GM23338 (cell line): ENCODE results near the gene OLA1. TPM values are rescaled to one million over a fixed set of nuclear protein-coding genes. Genes with fewer than 3 reads are reported as not detected.

Experiments
- ATAC-seq: fragments of 200-7000 bp; cut with Tn5 transposase; 3 replicates; pipeline ENCODE4 v1.9.1; 2020
- DNase-seq: peaks from one replicate; pipeline ENCODE4 v3.0.0-alpha.2; 2015; ENCODE audit warnings: low spot score
- H2AFZ ChIP-seq: fragments of 200-600 bp; sonication (generic); 2 replicates; pipeline ENCODE4 v1.8.0; 2016; ENCODE audit warnings: antibody characterized with exemption, mild to moderate bottlenecking, moderate library complexity
- H3F3A ChIP-seq: fragments of 200-600 bp; sonication (generic); replicated peaks from 2 replicates; pipeline ENCODE4 v1.8.0; 2017; ENCODE audit warnings: antibody characterized with exemption, mixed run types, low read depth
- H3K27ac ChIP-seq: fragments of 200-600 bp; sonication (generic); 2 replicates; pipeline ENCODE4 v1.6.1; 2016; ENCODE audit warnings: low read depth
- H3K27me3 ChIP-seq: fragments of 200-600 bp; sonication (generic); 2 replicates; pipeline ENCODE4 v1.8.0; 2016; ENCODE audit warnings: mild to moderate bottlenecking, mixed run types, moderate library complexity; ENCODE audit not compliant: insufficient read depth
- H3K36me3 ChIP-seq: fragments of 200-600 bp; sonication (generic); 2 replicates; pipeline ENCODE4 v1.8.0; 2016; ENCODE audit warnings: mild to moderate bottlenecking; ENCODE audit not compliant: insufficient read depth
- H3K4me1 ChIP-seq: fragments of 200-600 bp; sonication (generic); 2 replicates; pipeline ENCODE4 v1.8.0; 2016; ENCODE audit warnings: mild to moderate bottlenecking, moderate library complexity; ENCODE audit not compliant: insufficient read depth
- H3K4me2 ChIP-seq: fragments of 200-600 bp; sonication (generic); 2 replicates; pipeline ENCODE4 v1.7.1; 2017; ENCODE audit warnings: mixed run types
- H3K4me3 ChIP-seq: fragments of 200-600 bp; sonication (generic); 2 replicates; pipeline ENCODE4 v1.6.1; 2016; ENCODE audit warnings: mixed run types
- H3K79me2 ChIP-seq: fragments of 200-600 bp; sonication (generic); replicated peaks from 2 replicates; pipeline ENCODE4 v1.8.0; 2017; ENCODE audit warnings: mild to moderate bottlenecking; ENCODE audit not compliant: insufficient read depth
- H3K9me2 ChIP-seq: fragments of 200-600 bp; sonication (generic); 2 replicates; pipeline ENCODE4 v1.8.0; 2017; ENCODE audit not compliant: insufficient read depth
- H4K20me1 ChIP-seq: fragments of 200-600 bp; sonication (generic); replicated peaks from 2 replicates; pipeline ENCODE4 v1.8.0; 2017; ENCODE audit warnings: mild to moderate bottlenecking; ENCODE audit not compliant: insufficient read depth
- H3K27ac Mint-ChIP-seq: 2 replicates; pipeline ENCODE4 v1.8.0; 2020; ENCODE audit warnings: inconsistent platforms, mild to moderate bottlenecking, moderate library complexity, mixed read lengths
- H3K27me3 Mint-ChIP-seq: 3 replicates; pipeline ENCODE4 v1.8.0; 2022; ENCODE audit warnings: low read depth, mild to moderate bottlenecking, moderate library complexity, mixed read lengths, inconsistent platforms; ENCODE audit not compliant: insufficient read depth, poor library complexity
- H3K36me3 Mint-ChIP-seq: 3 replicates; pipeline ENCODE4 v1.8.0; 2021; ENCODE audit warnings: low read depth, mild to moderate bottlenecking, inconsistent platforms, moderate library complexity, mixed read lengths
- H3K4me1 Mint-ChIP-seq: 3 replicates; pipeline ENCODE4 v1.8.0; 2020; ENCODE audit warnings: mild to moderate bottlenecking, inconsistent platforms, mixed read lengths
- H3K4me3 Mint-ChIP-seq: 3 replicates; pipeline ENCODE4 v1.8.0; 2021; ENCODE audit warnings: moderate library complexity, mild to moderate bottlenecking, inconsistent platforms, mixed read lengths
- H3K9me3 Mint-ChIP-seq: 3 replicates; pipeline ENCODE4 v1.8.0; 2020; ENCODE audit warnings: moderate library complexity, mild to moderate bottlenecking, inconsistent platforms, mixed read lengths
- CREB1 ChIP-seq: fragments of 250-450 bp; sonication (Bioruptor Pico); IDR thresholded peaks from 2 replicates; pipeline ENCODE4 v1.5.0; 2020; ENCODE audit warnings: low read depth, mild to moderate bottlenecking, moderate library complexity
- ETS1 ChIP-seq: IDR thresholded peaks from 2 replicates; pipeline ENCODE4 v1.6.1; 2016; ENCODE audit warnings: antibody characterized with exemption
- EZH2 ChIP-seq: fragments of 200-600 bp; sonication (generic); IDR thresholded peaks from one replicate; pipeline ENCODE4 v1.8.0; 2017; ENCODE audit warnings: antibody characterized with exemption, mild to moderate bottlenecking, low read depth; ENCODE audit not compliant: unreplicated experiment
- EZH2phosphoT487 ChIP-seq: fragments of 200-600 bp; sonication (generic); IDR thresholded peaks from one replicate; pipeline ENCODE4 v1.8.1; 2018; ENCODE audit warnings: antibody characterized with exemption; ENCODE audit not compliant: unreplicated experiment
- JUNB ChIP-seq: IDR thresholded peaks from one replicate; pipeline ENCODE4 v1.6.1; 2016; ENCODE audit warnings: antibody characterized with exemption; ENCODE audit not compliant: unreplicated experiment
- NANOG ChIP-seq: IDR thresholded peaks from 2 replicates; pipeline ENCODE4 v1.6.1; 2016; ENCODE audit warnings: antibody characterized with exemption, borderline replicate concordance
- POLR2AphosphoS5 ChIP-seq: IDR thresholded peaks from 2 replicates; pipeline ENCODE4 v1.6.1; 2016; ENCODE audit warnings: antibody characterized with exemption, low read depth
- REST ChIP-seq: IDR thresholded peaks from one replicate; pipeline ENCODE4 v1.6.1; 2018; ENCODE audit warnings: antibody characterized with exemption; ENCODE audit not compliant: unreplicated experiment
- STAT1 ChIP-seq: IDR thresholded peaks from one replicate; pipeline ENCODE4 v1.6.1; 2016; ENCODE audit warnings: antibody characterized with exemption; ENCODE audit not compliant: unreplicated experiment
- ZNF114 ChIP-seq: fragments of 250-450 bp; sonication (Bioruptor Pico); IDR thresholded peaks from 2 replicates; pipeline ENCODE4 v1.5.0; 2020; ENCODE audit warnings: mild to moderate bottlenecking, moderate library complexity
- ZNF331 ChIP-seq: fragments of 250-450 bp; sonication (Bioruptor Pico); IDR thresholded peaks from 2 replicates; pipeline ENCODE4 v1.5.0; 2020; ENCODE audit warnings: low read depth, mild to moderate bottlenecking, moderate library complexity
- ZNF462 ChIP-seq: fragments of 250-450 bp; sonication (Bioruptor Pico); IDR thresholded peaks from 2 replicates; pipeline ENCODE4 v1.5.0; 2020; ENCODE audit warnings: mild to moderate bottlenecking, moderate library complexity
- polyA plus RNA-seq: library from polyadenylated mRNA; unstranded; fragments of >200 nt; fragmentation: Nextera tagmentation; extraction: Ambion mirVana; gene quantifications from 2 replicates; pipeline ENCODE4 v1.2.1, GENCODE V29; 2016
- total RNA-seq: library from RNA; depleted of rRNA; stranded (reverse); fragments of >200 nt; shearing (Covaris generic); gene quantifications from 2 replicates; pipeline ENCODE4 v1.2.3, GENCODE V29; 2014
- TF ChIP-seq, protein P1 (sequence below), 2 experiments: fragments of 200-600 bp in 1 of 2; sonication (generic) in 1 of 2; conservative IDR thresholded peaks; 2 replicates each; pipeline versions ENCODE4 v1.5.1 to v1.6.1; 2016 to 2017; ENCODE audit warnings: antibody characterized with exemption in 2 of 2, low read depth in 2 of 2, mild to moderate bottlenecking in 2 of 2, moderate library complexity in 1 of 2

Gene OLA1
- total and polyA plus RNA-seq, 2 experiments from 2014 or later = 104 to 242 TPM

DNA sequence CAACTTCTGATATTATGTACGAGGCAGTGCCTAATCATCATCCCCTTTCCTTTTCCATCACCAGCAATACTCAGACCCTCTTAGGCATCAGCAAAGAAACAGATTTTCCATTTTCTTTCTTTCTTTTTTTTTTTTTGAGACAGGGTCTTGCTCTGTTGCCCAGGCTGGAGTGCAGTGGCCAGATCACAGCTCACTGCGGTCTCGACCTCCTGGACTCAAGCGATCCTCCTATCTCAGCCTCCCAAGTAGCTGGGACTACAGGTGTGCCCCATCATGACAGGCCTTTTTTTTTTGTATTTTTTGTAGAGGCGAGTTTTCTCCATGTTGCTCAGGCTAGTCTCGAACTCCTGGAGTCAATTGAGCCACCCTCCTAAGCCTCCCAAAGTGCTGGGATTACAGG is 5.9 kb upstream of the OLA1 start:
- Mint-ChIP-seq H3K27ac (no peak overlapping the region), H3K9me3 (no peaks in the 10 kb centered on the region), H3K36me3 (no peaks in the 10 kb centered on the region), H3K27me3 (peaks cover 9% of the 10 kb centered on the region), H3K4me1 (peaks cover under 1% of the 10 kb centered on the region; the same call in 2 of the 3 replicates), H3K4me3 (no peak overlapping the region)
- peaks cover 5% of the 10 kb centered on the region; the same call in 1 of the 2 replicates for H3F3A ChIP-seq
- H3K4me2 ChIP-seq = no peak overlapping the region
- H3K79me2 ChIP-seq = no peaks in the 10 kb centered on the region
- TF ChIP-seq ZNF331 (CRISPR knock-in tag) (no peak), ETS1 (no peak), REST (no peak), CREB1 (no peak), ZNF462 (CRISPR knock-in tag) (no peak), POLR2AphosphoS5 (no peak), JUNB (no peak), ZNF114 (CRISPR knock-in tag) (no peak), STAT1 (no peak), EZH2phosphoT487 (no peak), NANOG (no peak), EZH2 (no peak)
- TF ChIP-seq, protein P1, sequence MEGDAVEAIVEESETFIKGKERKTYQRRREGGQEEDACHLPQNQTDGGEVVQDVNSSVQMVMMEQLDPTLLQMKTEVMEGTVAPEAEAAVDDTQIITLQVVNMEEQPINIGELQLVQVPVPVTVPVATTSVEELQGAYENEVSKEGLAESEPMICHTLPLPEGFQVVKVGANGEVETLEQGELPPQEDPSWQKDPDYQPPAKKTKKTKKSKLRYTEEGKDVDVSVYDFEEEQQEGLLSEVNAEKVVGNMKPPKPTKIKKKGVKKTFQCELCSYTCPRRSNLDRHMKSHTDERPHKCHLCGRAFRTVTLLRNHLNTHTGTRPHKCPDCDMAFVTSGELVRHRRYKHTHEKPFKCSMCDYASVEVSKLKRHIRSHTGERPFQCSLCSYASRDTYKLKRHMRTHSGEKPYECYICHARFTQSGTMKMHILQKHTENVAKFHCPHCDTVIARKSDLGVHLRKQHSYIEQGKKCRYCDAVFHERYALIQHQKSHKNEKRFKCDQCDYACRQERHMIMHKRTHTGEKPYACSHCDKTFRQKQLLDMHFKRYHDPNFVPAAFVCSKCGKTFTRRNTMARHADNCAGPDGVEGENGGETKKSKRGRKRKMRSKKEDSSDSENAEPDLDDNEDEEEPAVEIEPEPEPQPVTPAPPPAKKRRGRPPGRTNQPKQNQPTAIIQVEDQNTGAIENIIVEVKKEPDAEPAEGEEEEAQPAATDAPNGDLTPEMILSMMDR (conservative IDR thresholded peaks at IDR 0.05; ENCODE audit: low read depth in 2 of 2) = no peak
- no peak overlapping the region for H2AFZ ChIP-seq
- ATAC-seq (no peak), DNase-seq (no peak)
- no peaks in the 10 kb centered on the region for H3K36me3 ChIP-seq
- H3K4me1 ChIP-seq = no peaks in the 10 kb centered on the region
- 0 out of 2 replicates have a peak, but pooled peaks cover 6% of the 10 kb centered on the region for H3K27me3 ChIP-seq
- H3K9me2 ChIP-seq = peaks cover 4% of the 10 kb centered on the region; the same call in 1 of the 2 replicates
- H4K20me1 ChIP-seq = no peaks in the 10 kb centered on the region
- no peak overlapping the region for H3K27ac ChIP-seq
- no peak overlapping the region for H3K4me3 ChIP-seq
